GM18520 (cell line): ENCODE results near the gene MTARC2.
A peak's percentile ranks its signal among the peaks of the same experiment; 100 is the strongest.
"Not testable (repeated sequence)": the region's sequence is repeated elsewhere in the genome, so short reads cannot be mapped to it uniquely, and the experiment has no call there.

ENCODE experiments used
- ATAC-seq: cut with Tn5 transposase; IDR thresholded peaks from one replicate; pipeline ENCODE4 v1.9.1; 2021; ENCODE audit not compliant: unreplicated experiment

The MTARC2 gene

GRCh38 chr1:220748089-220748934, at the start of gene MTARC2:
MTARC2 (plus strand) TSS chr1:220748322; CDS start chr1:220748532, 210 bp downstream.
- ATAC-seq = peak; percentile 42

- ATAC-seq = no peak
Measured at GRCh38 chr1:220698607-220699016, 49.5 kb upstream of the MTARC2 start.

- no peak for ATAC-seq
Measured at GRCh38 chr1:220699044-220699443, 49.1 kb upstream of the MTARC2 start.

- no peak for ATAC-seq
Measured at GRCh38 chr1:220700556-220701179, 47.5 kb upstream of the MTARC2 start.

GRCh38 chr1:220701974-220702373, 46.1 kb upstream of the MTARC2 start:
- no peak for ATAC-seq

GRCh38 chr1:220702733-220703270, 45.3 kb upstream of the MTARC2 start:
- ATAC-seq = no peak

- ATAC-seq = no peak
Measured at GRCh38 chr1:220703305-220703704, 44.8 kb upstream of the MTARC2 start.

- no peak for ATAC-seq
Measured at GRCh38 chr1:220705782-220706181, 42.3 kb upstream of the MTARC2 start.

GRCh38 chr1:220706480-220706879, 41.6 kb upstream of the MTARC2 start:
- ATAC-seq = no peak

GRCh38 chr1:220707160-220707559, 41.0 kb upstream of the MTARC2 start:
- no peak for ATAC-seq

GRCh38 chr1:220708244-220708643, 39.9 kb upstream of the MTARC2 start:
- no peak for ATAC-seq

- ATAC-seq = no peak
Measured at GRCh38 chr1:220708936-220709801, 39.0 kb upstream of the MTARC2 start.

- ATAC-seq = no peak
Measured at GRCh38 chr1:220710333-220710732, 37.8 kb upstream of the MTARC2 start.

- no peak for ATAC-seq
Measured at GRCh38 chr1:220711056-220711809, 36.9 kb upstream of the MTARC2 start.

GRCh38 chr1:220715986-220716385, 32.1 kb upstream of the MTARC2 start:
- ATAC-seq = not testable (repeated sequence)

GRCh38 chr1:220717800-220718640, 30.1 kb upstream of the MTARC2 start:
- ATAC-seq = no peak

- ATAC-seq = not testable (repeated sequence)
Measured at GRCh38 chr1:220721266-220721665, 26.9 kb upstream of the MTARC2 start.

- no peak for ATAC-seq
Measured at GRCh38 chr1:220726634-220727033, 21.5 kb upstream of the MTARC2 start.

GRCh38 chr1:220727519-220727918, 20.6 kb upstream of the MTARC2 start:
- ATAC-seq = no peak
